Lower lobe of right lung (tissue), 2 donors: ENCODE results near the gene MYL5. TPM values are rescaled to one million over a fixed set of nuclear protein-coding genes. Genes with fewer than 3 reads are reported as not detected.

Source experiments
- ATAC-seq, 2 donors: fragments of 200-7000 bp; cut with Tn5 transposase; one replicate each; pipeline ENCODE4 v1.9.1; 2020 to 2022; ENCODE audit warnings: mild to moderate bottlenecking in 2 of 2, moderate library complexity in 2 of 2
- DNase-seq: peaks from one replicate; pipeline ENCODE4 v3.0.0-alpha.2; 2020
- H3K27ac ChIP-seq: fragments of 200-600 bp; one replicate; pipeline ENCODE4 v1.8.0; 2022
- H3K27me3 ChIP-seq: fragments of 200-600 bp; one replicate; pipeline ENCODE4 v1.8.0; 2022; ENCODE audit warnings: low read depth
- H3K36me3 ChIP-seq: fragments of 200-600 bp; one replicate; pipeline ENCODE4 v1.8.0; 2022; ENCODE audit warnings: mild to moderate bottlenecking
- H3K4me1 ChIP-seq: fragments of 200-600 bp; one replicate; pipeline ENCODE4 v1.8.0; 2022
- H3K4me3 ChIP-seq: fragments of 200-600 bp; one replicate; pipeline ENCODE4 v1.8.0; 2022; ENCODE audit warnings: mild to moderate bottlenecking
- H3K9me3 ChIP-seq: fragments of 200-600 bp; one replicate; pipeline ENCODE4 v1.8.0; 2022
- CTCF ChIP-seq: fragments of 200-600 bp; IDR thresholded peaks from one replicate; pipeline ENCODE4 v1.8.0; 2022; ENCODE audit warnings: antibody characterized with exemption, mild to moderate bottlenecking
- intact Hi-C: fragments of 100-400 bp; cut with DNase I; formaldehyde crosslinking; loops from one replicate; pipeline ENCODE4 v1.11.0; 2022
- total RNA-seq: library from RNA; stranded (reverse); fragmentation: NEBNext Ultra II Directional; extraction: Animal tissue kit (Norgen Biotek cat#: 25700); gene quantifications from one replicate; pipeline ENCODE4 v1.2.1, GENCODE V29; 2021
- donor health status: DM: no; HTN: yes; CAD: no; lungs with severe emphysema.

MYL5 gene
- total RNA-seq, 1 donor from 2014 or later, result 9.7 TPM

DNA sequence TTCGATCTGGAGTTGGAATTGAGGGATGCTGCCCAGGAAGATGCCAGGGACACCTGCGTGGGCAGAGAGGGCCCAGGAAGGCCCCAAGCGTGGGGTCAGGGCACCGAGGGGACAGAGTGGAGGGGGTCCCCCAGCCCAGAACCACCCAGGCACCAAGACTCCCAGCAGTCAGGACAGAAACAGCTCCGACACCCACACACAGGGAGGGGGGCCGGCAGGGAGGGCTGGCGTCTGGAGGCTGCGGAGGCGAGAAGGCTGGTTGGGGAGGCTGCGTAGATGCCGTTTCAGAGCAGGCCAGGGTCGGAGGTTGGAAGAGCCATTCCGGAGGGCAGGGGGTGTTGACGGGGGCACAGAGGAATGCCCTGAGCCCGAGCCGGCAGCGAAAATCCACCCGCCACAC lies 23.9 kb upstream of the MYL5 start:
- Histone ChIP-seq H3K4me3 (no peak overlapping the region), H3K27ac (no peak overlapping the region), H3K36me3 (no peaks in the 10 kb centered on the region), H3K4me1 (no peaks in the 10 kb centered on the region), H3K27me3 (peaks cover 44% of the 10 kb centered on the region), H3K9me3 (no peaks in the 10 kb centered on the region)
- ATAC-seq, result no peak
- DNase-seq, result peak; percentile 24
- no peak for TF ChIP-seq CTCF
- intact Hi-C loops, result no loop called here

GRCh38 chr4:650951-651883 lies 23.1 kb upstream of the MYL5 start:
- Histone ChIP-seq H3K9me3 (no peaks in the 10 kb centered on the region), H3K36me3 (no peaks in the 10 kb centered on the region), H3K27me3 (peaks cover 44% of the 10 kb centered on the region), H3K4me3 (no peak overlapping the region), H3K27ac (no peak overlapping the region), H3K4me1 (no peaks in the 10 kb centered on the region)
- intact Hi-C loops, result no loop called here
- peak in 1 of 2 donors; percentile 65 for ATAC-seq
- peak; percentile 45 for DNase-seq
- no peak for TF ChIP-seq CTCF

GRCh38 chr4:651884-652642 lies 22.3 kb upstream of the MYL5 start:
- Histone ChIP-seq H3K27me3 (peaks cover 40% of the 10 kb centered on the region), H3K36me3 (no peaks in the 10 kb centered on the region), H3K27ac (no peak overlapping the region), H3K4me1 (no peaks in the 10 kb centered on the region), H3K4me3 (no peak overlapping the region), H3K9me3 (no peaks in the 10 kb centered on the region)
- no peak for TF ChIP-seq CTCF
- ATAC-seq (no peak), DNase-seq (peak; percentile 21)
- intact Hi-C loops, result no loop called here

GRCh38 chr4:653080-653821 lies 21.1 kb upstream of the MYL5 start:
- intact Hi-C loops, result no loop called here
- H3K27me3 ChIP-seq, result peaks cover 35% of the 10 kb centered on the region
- no peak for TF ChIP-seq CTCF
- DNase-seq (peak; percentile 45), ATAC-seq (no peak)
- no peak overlapping the region for H3K27ac ChIP-seq
- no peak overlapping the region for H3K4me3 ChIP-seq
- H3K9me3 ChIP-seq, result no peaks in the 10 kb centered on the region
- H3K4me1 ChIP-seq, result no peaks in the 10 kb centered on the region
- H3K36me3 ChIP-seq, result no peaks in the 10 kb centered on the region

DNA sequence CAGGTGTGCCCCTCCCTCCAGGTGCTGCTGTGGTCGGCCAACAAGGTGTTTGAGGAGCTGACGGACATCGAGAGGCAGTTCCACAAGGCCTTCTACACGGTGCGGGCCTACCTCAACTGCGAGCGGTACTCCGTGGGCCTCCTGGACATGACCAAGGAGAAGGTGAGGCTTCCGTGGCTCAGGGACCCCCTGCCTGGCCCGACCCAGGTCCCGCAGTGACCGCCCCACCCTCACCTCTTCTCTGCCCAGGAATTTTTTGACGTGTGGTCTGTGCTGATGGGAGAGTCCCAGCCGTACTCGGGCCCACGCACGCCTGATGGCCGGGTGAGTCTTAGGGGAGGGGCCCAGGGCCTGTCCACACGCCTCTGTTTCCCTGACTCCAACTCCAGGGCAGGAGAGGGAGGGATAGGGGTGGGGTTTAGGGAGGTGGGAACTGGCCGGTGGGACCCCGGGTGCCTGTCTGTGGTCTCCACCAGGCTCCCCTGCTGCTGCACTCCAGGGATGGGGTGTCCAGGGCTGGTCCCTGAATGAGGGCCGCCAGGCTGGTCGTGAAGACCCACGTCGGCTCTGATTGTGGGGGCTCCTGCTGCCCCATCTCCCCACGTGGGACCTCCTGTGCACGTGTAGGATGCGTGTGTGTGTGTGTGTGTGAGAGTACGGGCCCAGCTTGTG lies 20.4 kb upstream of the MYL5 start:
- DNase-seq (peak; percentile 37), ATAC-seq (no peak)
- no peaks in the 10 kb centered on the region for H3K36me3 ChIP-seq
- no peak for TF ChIP-seq CTCF
- intact Hi-C loops, result no loop called here
- no peak overlapping the region for H3K4me3 ChIP-seq
- peaks cover 28% of the 10 kb centered on the region for H3K27me3 ChIP-seq
- H3K9me3 ChIP-seq, result no peaks in the 10 kb centered on the region
- no peaks in the 10 kb centered on the region for H3K4me1 ChIP-seq
- no peak overlapping the region for H3K27ac ChIP-seq
